Body of pancreas (tissue), 4 donors: ENCODE measurements around the gene AUNIP. TPM values are rescaled to one million over a fixed set of nuclear protein-coding genes. Genes with fewer than 3 reads are reported as not detected.

ENCODE experiments used
- ATAC-seq: fragments of 150-250 bp; one replicate; pipeline ENCODE4 v1.9.1; 2016
- DNase-seq, 4 donors: peaks; one replicate each; pipeline ENCODE4 v3.0.0-alpha.2; 2019
- H3K27ac ChIP-seq, 4 donors: fragments of 200-600 bp; sonication (generic); 1 replicate in 3 of 4; 2 replicates in 1 of 4; pipeline versions ENCODE4 v1.5.1 to v1.6.1; 2016 to 2019; ENCODE audit warnings: mild to moderate bottlenecking in 1 of 4, mixed read lengths in 1 of 4, moderate library complexity in 1 of 4
- H3K27me3 ChIP-seq, 2 donors: fragments of 200-600 bp; sonication (generic); one replicate each; pipeline ENCODE4 v1.6.0; 2016; ENCODE audit warnings: mild to moderate bottlenecking in 1 of 2
- H3K36me3 ChIP-seq, 2 donors: fragments of 200-600 bp; sonication (generic); replicated peaks in 1 of 2; 2 replicates each; pipeline ENCODE4 v1.5.1; 2016; ENCODE audit warnings: low read depth in 2 of 2; ENCODE audit not compliant: insufficient read depth in 1 of 2
- H3K4me1 ChIP-seq: fragments of 200-600 bp; sonication (generic); one replicate; pipeline ENCODE4 v1.6.0; 2016
- H3K4me3 ChIP-seq, 2 donors: fragments of 200-600 bp; sonication (generic); 1 replicate in 1 of 2; 2 replicates in 1 of 2; pipeline ENCODE4 v1.5.1; 2016 to 2019
- H3K9me3 ChIP-seq, 3 donors: fragments of 200-600 bp; sonication (generic); 1 replicate in 2 of 3; 2 replicates in 1 of 3; pipeline ENCODE4 v1.5.1; 2016
- POLR2A ChIP-seq, 3 donors: fragments of 450-650 bp; IDR thresholded peaks; one replicate each; pipeline ENCODE4 v1.6.1; 2016; ENCODE audit warnings: antibody characterized with exemption in 3 of 3, mild to moderate bottlenecking in 2 of 3
- WGBS, 2 donors: methylation state at CpG; one replicate each; pipeline ENCODE4 v1.1.5; 2017; 5-methylcytosine and 5-hydroxymethylcytosine counted together
- intact Hi-C: fragments of 100-400 bp; cut with DNase I; formaldehyde crosslinking; loops from one replicate; pipeline ENCODE4 v1.15.1; 2023
- total RNA-seq, 2 donors: library from RNA; depleted of rRNA; stranded (reverse); fragments of >200 nt; gene quantifications; one replicate each; pipeline ENCODE4 v1.1.0, GENCODE V29; 2016
- TF ChIP-seq, protein P1 (sequence below), 7 experiments: fragments of 450-650 bp in 4 of 7; fragments of 200-600 bp in 3 of 7; sonication (generic) in 3 of 7; IDR thresholded peaks; one replicate each; pipeline ENCODE4 v1.5.1; 2016 to 2019; ENCODE audit warnings: antibody characterized with exemption in 7 of 7

AUNIP gene
- total RNA-seq, 2 donors from 2014 or later = not detected

DNA sequence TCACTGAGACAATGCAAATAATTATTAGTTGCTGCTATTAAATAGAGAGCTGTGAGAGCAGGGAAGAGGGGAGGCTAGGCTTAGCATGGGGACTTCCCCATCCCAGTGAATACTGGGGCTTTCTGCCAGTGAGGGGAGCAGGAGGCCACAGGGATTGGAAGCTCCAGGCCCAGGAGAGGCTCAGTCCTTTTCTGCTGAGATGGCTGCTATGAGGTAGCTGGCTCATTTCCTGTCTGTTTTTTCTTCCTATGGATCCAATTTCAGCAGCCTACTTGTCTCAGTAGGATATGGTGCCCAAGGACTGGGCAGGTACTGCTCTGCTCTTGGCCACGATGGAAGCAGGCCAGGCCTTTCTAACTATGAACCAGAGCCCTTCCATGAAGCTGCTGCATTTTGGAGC, 37.0 kb upstream of the AUNIP start:
- intact Hi-C loops = loop anchor here (5.0 kb wide), 1 partner anchor 106 kb away; no protein-coding TSS in a partner anchor
- 82 to 83% methylated on average over 1 of the region's 1 CpG for WGBS, 2 donors
- no peaks in the 10 kb centered on the region for H3K27me3 ChIP-seq
- no peak for ATAC-seq
- no peaks in the 10 kb centered on the region for H3K9me3 ChIP-seq
- DNase-seq = no peak
- peaks cover 17% of the 10 kb centered on the region for H3K4me1 ChIP-seq
- no peaks in the 10 kb centered on the region for H3K36me3 ChIP-seq
- no peak overlapping the region for H3K4me3 ChIP-seq
- H3K27ac ChIP-seq = no peak overlapping the region
- TF ChIP-seq POLR2A (IDR thresholded peaks at IDR 0.05) = no peak
- TF ChIP-seq, protein P1, sequence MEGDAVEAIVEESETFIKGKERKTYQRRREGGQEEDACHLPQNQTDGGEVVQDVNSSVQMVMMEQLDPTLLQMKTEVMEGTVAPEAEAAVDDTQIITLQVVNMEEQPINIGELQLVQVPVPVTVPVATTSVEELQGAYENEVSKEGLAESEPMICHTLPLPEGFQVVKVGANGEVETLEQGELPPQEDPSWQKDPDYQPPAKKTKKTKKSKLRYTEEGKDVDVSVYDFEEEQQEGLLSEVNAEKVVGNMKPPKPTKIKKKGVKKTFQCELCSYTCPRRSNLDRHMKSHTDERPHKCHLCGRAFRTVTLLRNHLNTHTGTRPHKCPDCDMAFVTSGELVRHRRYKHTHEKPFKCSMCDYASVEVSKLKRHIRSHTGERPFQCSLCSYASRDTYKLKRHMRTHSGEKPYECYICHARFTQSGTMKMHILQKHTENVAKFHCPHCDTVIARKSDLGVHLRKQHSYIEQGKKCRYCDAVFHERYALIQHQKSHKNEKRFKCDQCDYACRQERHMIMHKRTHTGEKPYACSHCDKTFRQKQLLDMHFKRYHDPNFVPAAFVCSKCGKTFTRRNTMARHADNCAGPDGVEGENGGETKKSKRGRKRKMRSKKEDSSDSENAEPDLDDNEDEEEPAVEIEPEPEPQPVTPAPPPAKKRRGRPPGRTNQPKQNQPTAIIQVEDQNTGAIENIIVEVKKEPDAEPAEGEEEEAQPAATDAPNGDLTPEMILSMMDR (IDR thresholded peaks at IDR 0.05) = no peak

DNA sequence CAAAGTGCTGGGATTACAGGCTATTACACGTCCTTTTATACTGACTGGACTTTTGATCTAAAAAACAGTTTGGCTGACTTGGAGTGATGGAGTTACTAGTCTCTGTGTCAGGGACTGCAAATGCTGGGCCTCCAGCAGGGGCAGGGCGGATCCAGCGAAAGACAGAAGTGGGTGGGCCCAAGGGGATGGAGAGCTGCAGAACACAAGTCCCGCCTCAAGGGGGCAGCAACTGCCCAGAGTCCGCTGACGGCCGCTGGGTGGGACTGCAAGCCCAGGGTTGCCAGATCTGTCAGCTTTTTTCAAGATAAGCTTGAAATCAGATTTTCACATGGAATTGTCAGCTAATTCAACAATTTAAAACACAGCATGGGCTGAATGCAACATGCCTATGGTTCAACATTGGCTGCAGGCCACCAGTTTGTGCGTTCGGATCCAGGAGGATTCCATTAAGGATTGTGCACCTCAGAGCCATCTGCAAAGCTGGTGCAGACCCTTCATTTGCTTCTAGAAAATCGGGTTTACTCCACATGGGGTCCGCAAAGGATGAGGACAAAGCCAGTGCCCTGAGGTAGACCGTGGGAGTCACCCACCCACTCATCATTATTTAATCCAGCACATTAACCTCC, 36.2 kb upstream of the AUNIP start:
- TF ChIP-seq POLR2A (IDR thresholded peaks at IDR 0.05) = peak in 1 of 3 donors; percentile 16
- TF ChIP-seq, protein P1 (IDR thresholded peaks at IDR 0.05) = peak; percentile 91 to 100 (median 98)
- Histone ChIP-seq H3K27me3 (no peaks in the 10 kb centered on the region), H3K4me1 (peaks cover 24% of the 10 kb centered on the region), H3K9me3 (no peaks in the 10 kb centered on the region), H3K36me3 (no peaks in the 10 kb centered on the region), H3K27ac (no peak overlapping the region), H3K4me3 (no peak overlapping the region)
- ATAC-seq (peak; percentile 90), DNase-seq (peak; percentile 86 to 90 (median 88))
- 4 to 9% methylated on average over 12 of the region's 12 CpGs for WGBS, 2 donors
- intact Hi-C loops = loop anchor here (5.0 kb wide), 1 partner anchor 107 kb away; no protein-coding TSS in a partner anchor

DNA sequence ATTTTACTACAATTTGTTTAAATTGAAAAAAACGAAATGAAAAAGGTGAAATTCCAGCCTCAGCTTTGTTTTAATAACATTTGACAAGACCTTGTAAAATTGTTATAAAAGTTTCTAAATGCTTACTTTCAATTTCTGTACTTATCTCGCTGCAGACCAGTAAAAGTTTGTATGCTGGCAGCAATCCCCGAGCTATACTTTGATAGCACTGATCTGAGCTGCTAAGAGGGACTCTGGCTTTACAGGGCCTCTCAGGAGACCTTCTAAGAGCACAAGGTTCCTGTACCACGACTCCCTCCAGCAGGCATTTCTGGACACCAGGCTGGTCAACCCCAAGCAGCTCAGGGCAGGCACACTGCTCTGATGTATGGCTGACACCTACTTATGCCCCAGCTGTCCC, 33.9 kb upstream of the AUNIP start:
- ATAC-seq = no peak
- DNase-seq = no peak
- WGBS, 2 donors = 39 to 43% methylated on average over 4 of the region's 4 CpGs
- Histone ChIP-seq H3K36me3 (no peaks in the 10 kb centered on the region), H3K9me3 (no peaks in the 10 kb centered on the region), H3K27ac (no peak overlapping the region), H3K4me1 (peaks cover 41% of the 10 kb centered on the region), H3K4me3 (no peak overlapping the region), H3K27me3 (no peaks in the 10 kb centered on the region)
- intact Hi-C loops = no loop called here
- TF ChIP-seq POLR2A (IDR thresholded peaks at IDR 0.05) = no peak
- TF ChIP-seq, protein P1 (IDR thresholded peaks at IDR 0.05) = no peak

DNA sequence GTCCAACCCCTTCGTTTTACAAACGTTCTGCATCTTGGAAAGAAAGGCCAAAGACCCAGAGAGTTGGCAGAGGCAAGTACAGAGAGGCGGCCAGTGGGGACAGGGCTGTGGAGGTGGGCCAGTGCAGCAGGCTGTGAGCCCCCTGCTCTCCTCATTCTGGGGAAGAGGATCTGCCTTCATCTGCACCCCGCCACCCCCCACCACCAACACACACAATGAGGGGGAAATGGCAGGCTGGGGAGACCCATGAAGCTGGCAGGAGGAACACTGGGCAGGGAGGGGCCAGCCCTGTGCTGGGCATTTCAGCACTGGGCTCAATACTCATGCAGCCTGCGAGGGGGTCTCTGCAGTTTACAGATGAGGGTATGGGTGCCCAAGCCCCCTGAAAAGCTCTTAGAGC, 32.3 kb upstream of the AUNIP start:
- 88 to 91% methylated on average over 5 of the region's 5 CpGs for WGBS, 2 donors
- Histone ChIP-seq H3K27ac (peak overlapping the region in 2 of 4 donors; percentile 87 to 88), H3K36me3 (no peaks in the 10 kb centered on the region), H3K27me3 (no peaks in the 10 kb centered on the region), H3K4me1 (peaks cover 41% of the 10 kb centered on the region), H3K9me3 (no peaks in the 10 kb centered on the region), H3K4me3 (no peak overlapping the region)
- no peak for TF ChIP-seq POLR2A (IDR thresholded peaks at IDR 0.05)
- TF ChIP-seq, protein P1 (IDR thresholded peaks at IDR 0.05) = no peak
- no peak for DNase-seq
- no peak for ATAC-seq
- intact Hi-C loops = no loop called here
